HCT116 (cell line): ENCODE measurements around the gene CDCA4. TPM values are rescaled to one million over a fixed set of nuclear protein-coding genes. Genes with fewer than 3 reads are reported as not detected.
A peak's percentile ranks its signal among the peaks of the same experiment; 100 is the strongest.

Experiments used
- ATAC-seq: fragments of 200-7000 bp; cut with Tn5 transposase; 2 replicates; pipeline ENCODE4 v1.9.1; 2020; ENCODE audit warnings: mild to moderate bottlenecking, moderate library complexity
- BruUV-seq: library from RNA; stranded (reverse); fragments of 400-500 nt; replicated peaks from 2 replicates; lab custom pipeline; 2021; lab: Mats Ljungman, UMichigan
- CTCF ChIA-PET: fragments of 300-600 bp; sonication (Branson Sonifier 250); formaldehyde crosslinking; loops from one replicate; lab custom pipeline; 2021; ENCODE audit warnings: antibody characterized with exemption; lab: Charles Lee
- POLR2A ChIA-PET: fragments of 300-600, 350-600 bp; sonication (Branson Sonifier 250); formaldehyde crosslinking; loops from one replicate; lab custom pipeline; 2021; ENCODE audit warnings: antibody characterized with exemption; lab: Charles Lee
- RAD21 ChIA-PET, 2 experiments: fragments of 300-600 bp; sonication (Branson Sonifier 250); formaldehyde crosslinking; loops; one replicate each; lab custom pipeline; 2023; ENCODE audit warnings: low total read pairs in 2 of 2; ENCODE audit not compliant: uncharacterized antibody in 2 of 2, unreplicated experiment in 2 of 2, low non-redundant PET in 1 of 2; lab: Charles Lee
- DNase-seq: peaks from one replicate; pipeline ENCODE4 v3.0.0-alpha.2; 2010; ENCODE audit warnings: low read depth, low spot score
- H2AFZ ChIP-seq: fragments of 200-600 bp; shearing (Covaris generic), sonication (generic); 2 replicates; pipeline ENCODE4 v1.6.1; 2017; ENCODE audit warnings: low read depth, mixed run types, mixed read lengths, antibody characterized with exemption, low read length; ENCODE audit not compliant: poor library complexity, severe bottlenecking
- H3K27ac ChIP-seq: 2 replicates; pipeline ENCODE4 v1.5.1; 2012; ENCODE audit warnings: low read depth, low read length
- H3K27me3 ChIP-seq: fragments of 200-600 bp; sonication (generic); 2 replicates; pipeline ENCODE4 v1.6.1; 2016; ENCODE audit warnings: mixed run types, low read length, mixed read lengths; ENCODE audit not compliant: insufficient read depth
- H3K36me3 ChIP-seq, 2 experiments: fragments of 200-500 bp in 1 of 2; fragments of 200-600 bp in 1 of 2; sonication (Bioruptor generic) in 1 of 2; sonication (generic) in 1 of 2; 2 replicates each; pipeline versions ENCODE4 v1.5.1 to v1.6.1; 2014 to 2016; ENCODE audit warnings: low read length in 2 of 2, inconsistent platforms in 1 of 2, mixed read lengths in 1 of 2, mixed run types in 1 of 2; ENCODE audit not compliant: insufficient read depth in 2 of 2, control insufficient read depth in 1 of 2
- H3K4me1 ChIP-seq, 2 experiments: fragments of 200-600 bp in 1 of 2; sonication (generic) in 1 of 2; 2 replicates each; pipeline versions ENCODE4 v1.5.1 to v1.6.1; 2012 to 2017; ENCODE audit warnings: low read length in 2 of 2, inconsistent platforms in 1 of 2, mild to moderate bottlenecking in 1 of 2, mixed read lengths in 1 of 2, mixed run types in 1 of 2, moderate library complexity in 1 of 2; ENCODE audit not compliant: insufficient read depth in 2 of 2, control insufficient read depth in 1 of 2
- H3K4me2 ChIP-seq: fragments of 200-600 bp; sonication (generic); 2 replicates; pipeline ENCODE4 v1.6.1; 2017; ENCODE audit warnings: mixed run types, low read length, mixed read lengths
- H3K4me3 ChIP-seq, 2 experiments: fragments of 200-600 bp in 1 of 2; sonication (generic) in 1 of 2; replicated peaks in 1 of 2; 2 replicates each; pipeline ENCODE4 v1.5.1; 2011 to 2016; ENCODE audit warnings: low read length in 2 of 2, control low read depth in 1 of 2, low read depth in 1 of 2, mild to moderate bottlenecking in 1 of 2, mixed read lengths in 1 of 2, mixed run types in 1 of 2
- H3K79me2 ChIP-seq: fragments of 200-600 bp; sonication (generic); 2 replicates; pipeline ENCODE4 v1.6.1; 2017; ENCODE audit warnings: mild to moderate bottlenecking, mixed run types, low read length, moderate library complexity, mixed read lengths; ENCODE audit not compliant: insufficient read depth
- H3K9ac ChIP-seq: fragments of 200-600 bp; sonication (generic); 2 replicates; pipeline ENCODE4 v1.6.1; 2016; ENCODE audit warnings: low read length, mixed read lengths
- H3K9me2 ChIP-seq: fragments of 200-600 bp; sonication (generic), shearing (Covaris generic); 2 replicates; pipeline ENCODE4 v1.6.1; 2017; ENCODE audit warnings: mixed run types, mild to moderate bottlenecking, moderate library complexity; ENCODE audit not compliant: insufficient read depth
- H3K9me3 ChIP-seq, 2 experiments: fragments of 200-500 bp in 1 of 2; fragments of 200-600 bp in 1 of 2; sonication (Bioruptor generic) in 1 of 2; sonication (generic) in 1 of 2; 2 replicates each; pipeline ENCODE4 v1.6.1; 2014 to 2017; ENCODE audit warnings: low read length in 2 of 2, mixed read lengths in 2 of 2, inconsistent platforms in 1 of 2, low read depth in 1 of 2, mild to moderate bottlenecking in 1 of 2, mixed run types in 1 of 2, moderate library complexity in 1 of 2; ENCODE audit not compliant: control insufficient read depth in 1 of 2, insufficient read depth in 1 of 2
- H4K20me1 ChIP-seq: fragments of 200-600 bp; sonication (generic), shearing (Covaris generic); 2 replicates; pipeline ENCODE4 v1.6.1; 2017; ENCODE audit warnings: mixed run types, mild to moderate bottlenecking, moderate library complexity; ENCODE audit not compliant: insufficient read depth
- EZH2phosphoT487 ChIP-seq: fragments of 200-600 bp; IDR thresholded peaks from 2 replicates; pipeline ENCODE4 v1.6.1; 2018; ENCODE audit warnings: antibody characterized with exemption, borderline replicate concordance
- FOSL1 ChIP-seq: IDR thresholded peaks from 2 replicates; pipeline ENCODE4 v1.6.1; 2012; ENCODE audit warnings: low read depth
- JUND ChIP-seq: IDR thresholded peaks from 2 replicates; pipeline ENCODE4 v1.6.1; 2012
- POLR2A ChIP-seq: IDR thresholded peaks from 2 replicates; pipeline ENCODE4 v1.7.0; 2011; ENCODE audit warnings: borderline replicate concordance; ENCODE audit not compliant: insufficient read depth, insufficient read length; ENCODE audit errors: extremely low read depth
- POLR2AphosphoS5 ChIP-seq: IDR thresholded peaks from 2 replicates; pipeline ENCODE4 v1.6.1; 2011; ENCODE audit warnings: mild to moderate bottlenecking, low read depth, low read length, moderate library complexity
- REST ChIP-seq: IDR thresholded peaks from 2 replicates; pipeline ENCODE4 v1.6.1; 2012; ENCODE audit warnings: low read depth
- ZFX ChIP-seq: fragments of 450-650 bp; IDR thresholded peaks from 2 replicates; pipeline ENCODE4 v1.6.1; 2017
- intact Hi-C: fragments of 100-400 bp; cut with micrococcal nuclease; formaldehyde crosslinking; loops from 2 replicates; pipeline ENCODE4 v1.10.0; 2022
- total RNA-seq: library from RNA; stranded (reverse); gene quantifications from one replicate; pipeline ENCODE4 v1.2.1, GENCODE V29; 2021; ENCODE audit not compliant: unreplicated experiment

Gene CDCA4
- total RNA-seq, 1 experiment from 2014 or later: 62.4 TPM

- TF ChIP-seq EZH2phosphoT487: no peak
Measured at GRCh38 chr14:105010106-105010505, 10.8 kb downstream of the CDCA4 start (continued).

DNA sequence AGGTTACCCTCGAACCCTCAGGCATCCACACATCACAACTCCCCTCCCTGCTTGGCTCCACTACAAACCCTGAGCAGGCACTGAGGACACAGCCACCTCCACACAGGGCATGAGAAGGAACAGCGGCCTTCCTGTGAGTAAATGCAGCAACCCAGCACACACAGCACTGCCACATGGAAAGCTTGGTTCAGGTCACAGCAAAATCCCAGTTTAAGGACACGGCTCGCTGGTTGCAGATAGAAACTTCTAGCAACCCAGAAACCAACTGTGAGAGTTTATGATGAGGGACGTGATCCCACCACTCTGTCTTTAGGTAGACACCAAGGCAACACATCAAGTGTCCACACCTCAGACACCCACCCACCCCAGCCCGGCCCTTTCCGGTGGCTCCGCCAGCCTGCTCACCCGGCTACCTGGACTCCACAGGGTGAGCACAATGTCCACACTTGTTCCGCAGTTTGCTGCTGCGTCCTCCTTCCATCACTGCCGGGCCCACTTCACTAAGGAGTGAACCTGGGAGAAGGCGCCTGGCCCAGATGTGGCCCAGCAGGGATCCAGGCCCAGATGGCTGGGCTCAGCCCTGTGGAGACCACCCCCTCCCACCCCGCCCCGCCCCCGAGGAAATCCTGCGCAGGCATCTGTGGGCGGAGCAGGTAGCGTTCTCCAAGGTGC, 13.2 kb downstream of the CDCA4 start:
- no TSS peak for BruUV-seq
- RAD21 ChIA-PET: no interaction called here
- H3K9me3 ChIP-seq: no peaks in the 10 kb centered on the region

More for the DNA sequence above, 13.2 kb downstream of the CDCA4 start:
- H3K9ac ChIP-seq: no peak overlapping the region
- no peak overlapping the region for H3K27ac ChIP-seq
- DNase-seq: no peak
- CTCF ChIA-PET: no interaction called here
- no peak overlapping the region for H3K4me3 ChIP-seq
- peaks cover 11% of the 10 kb centered on the region; the same call in 1 of the 2 replicates for H4K20me1 ChIP-seq
- H3K4me2 ChIP-seq: no peak overlapping the region
- POLR2A ChIA-PET: no interaction called here
- H2AFZ ChIP-seq: no peak overlapping the region
- 0 out of 2 replicates have a peak, but pooled peaks have one; percentile 5 for ATAC-seq
- H3K4me1 ChIP-seq: no peaks in the 10 kb centered on the region
- H3K79me2 ChIP-seq: peaks cover 44% of the 10 kb centered on the region
- H3K27me3 ChIP-seq: no peaks in the 10 kb centered on the region
- intact Hi-C loops: no loop called here
- TF ChIP-seq POLR2AphosphoS5 (no peak), REST (no peak), JUND (no peak), FOSL1 (no peak), ZFX (no peak), POLR2A (no peak)
- H3K9me2 ChIP-seq: no peaks in the 10 kb centered on the region
- peaks cover 29 to 30% of the 10 kb centered on the region in 2 experiments for H3K36me3 ChIP-seq
